Ovary (tissue), 3 donors: ENCODE measurements around the gene ALPG.
"Not testable (repeated sequence)": the region's sequence is repeated elsewhere in the genome, so short reads cannot be mapped to it uniquely, and the experiment has no call there.

Experiments
- CTCF ChIP-seq, 3 donors: fragments of 450-650 bp in 2 of 3; fragments of 200-600 bp in 1 of 3; IDR thresholded peaks; one replicate each; pipeline versions ENCODE4 v1.5.1 to v1.8.0; 2016 to 2022; ENCODE audit warnings: antibody characterized with exemption in 3 of 3, mild to moderate bottlenecking in 1 of 3
- POLR2A ChIP-seq: fragments of 450-650 bp; IDR thresholded peaks from one replicate; pipeline ENCODE4 v1.6.1; 2017; ENCODE audit warnings: antibody characterized with exemption, mild to moderate bottlenecking, moderate library complexity
- donor health status: DM: no; HTN: no; CAD: no.

GRCh38 chr2:232422996-232423395 is 16.4 kb downstream of the ALPG start:
- TF ChIP-seq CTCF (IDR thresholded peaks at IDR 0.05); POLR2A: not testable (repeated sequence)
